Spleen (tissue), 11 donors: Measurements from ENCODE around the gene SEMA7A. TPM values are rescaled to one million over a fixed set of nuclear protein-coding genes. Genes with fewer than 3 reads are reported as not detected.

ENCODE experiments used
- DNase-seq: peaks from one replicate; pipeline ENCODE4 v3.0.0-alpha.2; 2020
- H3K27ac ChIP-seq, 8 donors: fragments of 200-600 bp; sonication (generic) in 7 of 8; 1 replicate in 4 of 8; 2 replicates in 4 of 8; pipeline versions ENCODE4 v1.5.0 to v1.8.0; 2016 to 2021; ENCODE audit warnings: inconsistent platforms in 4 of 8, mild to moderate bottlenecking in 4 of 8, moderate library complexity in 1 of 8
- H3K27me3 ChIP-seq, 7 donors: fragments of 200-600 bp; sonication (generic) in 6 of 7; replicated peaks in 1 of 7; 1 replicate in 4 of 7; 2 replicates in 3 of 7; pipeline versions ENCODE4 v1.5.0 to v1.8.0; 2016 to 2021; ENCODE audit warnings: inconsistent platforms in 3 of 7, mild to moderate bottlenecking in 1 of 7
- H3K36me3 ChIP-seq, 6 donors: fragments of 200-600 bp; sonication (generic) in 5 of 6; 1 replicate in 4 of 6; 2 replicates in 2 of 6; pipeline versions ENCODE4 v1.5.0 to v1.8.0; 2016 to 2021; ENCODE audit warnings: inconsistent platforms in 2 of 6
- H3K4me1 ChIP-seq, 6 donors: fragments of 200-600 bp; sonication (generic) in 5 of 6; 1 replicate in 3 of 6; 2 replicates in 3 of 6; pipeline versions ENCODE4 v1.5.0 to v1.8.0; 2016 to 2021; ENCODE audit warnings: inconsistent platforms in 3 of 6
- H3K4me3 ChIP-seq, 8 donors: fragments of 200-600 bp; sonication (generic) in 7 of 8; 1 replicate in 4 of 8; 2 replicates in 4 of 8; pipeline versions ENCODE4 v1.5.0 to v1.8.0; 2016 to 2021; ENCODE audit warnings: inconsistent platforms in 4 of 8, mild to moderate bottlenecking in 4 of 8, moderate library complexity in 2 of 8
- H3K9me3 ChIP-seq, 8 donors: fragments of 200-600 bp; sonication (generic) in 7 of 8; 1 replicate in 4 of 8; 2 replicates in 4 of 8; pipeline versions ENCODE4 v1.5.0 to v1.8.0; 2016 to 2021; ENCODE audit warnings: inconsistent platforms in 4 of 8
- POLR2A ChIP-seq, 3 donors: fragments of 450-650 bp; IDR thresholded peaks; one replicate each; pipeline ENCODE4 v1.5.1; 2017; ENCODE audit warnings: antibody characterized with exemption in 3 of 3, mild to moderate bottlenecking in 1 of 3
- POLR2AphosphoS5 ChIP-seq, 3 donors: sonication (generic); formaldehyde crosslinking; IDR thresholded peaks; one replicate each; pipeline ENCODE4 v1.5.1; 2017; ENCODE audit warnings: antibody characterized with exemption in 3 of 3
- WGBS, 5 donors: extraction: QIAGEN DNeasy Blood & Tissue Kit in 3 of 5; methylation state at CpG; one replicate each; pipeline versions ENCODE4 v1.1.5 to v1.1.7; 2013 to 2018; 5-methylcytosine and 5-hydroxymethylcytosine counted together
- intact Hi-C: fragments of 100-400 bp; cut with DNase I; formaldehyde crosslinking; loops from one replicate; pipeline ENCODE4 v1.15.0; 2023; ENCODE audit warnings: low total_unique reads
- polyA plus RNA-seq, 3 donors: library from polyadenylated mRNA; stranded (reverse); fragments of 200-250 nt; gene quantifications; one replicate each; pipeline ENCODE4 v1.2.1, GENCODE V29; 2013
- total RNA-seq, 7 donors: library from RNA; depleted of rRNA in 3 of 7; stranded (reverse); fragments of >200 nt in 3 of 7; fragmentation: NEBNext Ultra II Directional in 4 of 7; extraction: Animal tissue kit (Norgen Biotek cat#: 25700) in 4 of 7; gene quantifications; one replicate each; pipeline versions ENCODE4 v1.1.0 to v1.2.1, GENCODE V29; 2016 to 2021
- TF ChIP-seq, protein P1 (sequence below), 11 experiments: fragments of 200-600 bp in 7 of 11; fragments of 450-650 bp in 4 of 11; sonication (generic) in 4 of 11; IDR thresholded peaks in 8 of 11; conservative IDR thresholded peaks in 3 of 11; 1 replicate in 7 of 11; 2 replicates in 4 of 11; pipeline versions ENCODE4 v1.4.0 to v1.8.0; 2016 to 2021; ENCODE audit warnings: antibody characterized with exemption in 11 of 11, inconsistent platforms in 4 of 11, mild to moderate bottlenecking in 1 of 11
- donor health status: healthy with polysubstance abuse.
- donor health status: DM: no; HTN: no; CAD: no; lungs with moderate emphysema.
- donor health status: DM: no; HTN: no; CAD: no.
- donor health status: Bipolar disorder and iron deficiency.
- donor health status: healthy.
- donor health status: DM: no; HTN: no; CAD: no.
- donor health status: DM: yes; HTN: yes; CAD: no.

Gene SEMA7A
- total and polyA plus RNA-seq, 10 donors, result 41.6 to 154 (median 127) TPM

DNA sequence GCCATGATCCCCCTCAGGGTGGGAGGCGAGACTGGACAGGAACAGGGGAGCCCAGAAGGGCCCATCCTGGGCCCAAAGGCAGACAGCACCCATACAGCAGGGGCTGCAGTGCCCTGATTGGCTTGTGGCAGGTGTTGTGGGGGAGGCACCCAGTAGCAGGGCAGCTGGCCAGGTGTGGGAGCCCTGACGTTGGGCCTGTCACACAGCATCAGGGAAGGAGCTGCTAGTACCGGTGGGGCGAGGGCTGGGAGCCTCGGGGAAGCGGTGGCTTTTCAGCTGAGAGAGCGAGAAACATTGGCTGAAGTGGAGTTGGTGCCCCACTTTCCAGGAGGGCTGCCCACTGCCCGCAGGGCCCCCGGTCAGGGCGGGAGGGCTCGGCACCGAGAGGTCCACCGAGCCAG, 46.6 kb downstream of the SEMA7A start:
- TF ChIP-seq, protein P1, sequence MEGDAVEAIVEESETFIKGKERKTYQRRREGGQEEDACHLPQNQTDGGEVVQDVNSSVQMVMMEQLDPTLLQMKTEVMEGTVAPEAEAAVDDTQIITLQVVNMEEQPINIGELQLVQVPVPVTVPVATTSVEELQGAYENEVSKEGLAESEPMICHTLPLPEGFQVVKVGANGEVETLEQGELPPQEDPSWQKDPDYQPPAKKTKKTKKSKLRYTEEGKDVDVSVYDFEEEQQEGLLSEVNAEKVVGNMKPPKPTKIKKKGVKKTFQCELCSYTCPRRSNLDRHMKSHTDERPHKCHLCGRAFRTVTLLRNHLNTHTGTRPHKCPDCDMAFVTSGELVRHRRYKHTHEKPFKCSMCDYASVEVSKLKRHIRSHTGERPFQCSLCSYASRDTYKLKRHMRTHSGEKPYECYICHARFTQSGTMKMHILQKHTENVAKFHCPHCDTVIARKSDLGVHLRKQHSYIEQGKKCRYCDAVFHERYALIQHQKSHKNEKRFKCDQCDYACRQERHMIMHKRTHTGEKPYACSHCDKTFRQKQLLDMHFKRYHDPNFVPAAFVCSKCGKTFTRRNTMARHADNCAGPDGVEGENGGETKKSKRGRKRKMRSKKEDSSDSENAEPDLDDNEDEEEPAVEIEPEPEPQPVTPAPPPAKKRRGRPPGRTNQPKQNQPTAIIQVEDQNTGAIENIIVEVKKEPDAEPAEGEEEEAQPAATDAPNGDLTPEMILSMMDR (IDR thresholded peaks at IDR 0.05 in 8 of 11, conservative IDR thresholded peaks at IDR 0.05 in 3 of 11), result no peak
- peak in 1 of 3 donors; percentile 39 for TF ChIP-seq POLR2AphosphoS5 (IDR thresholded peaks at IDR 0.05)
- Histone ChIP-seq H3K27me3 (no peaks in the 10 kb centered on the region), H3K27ac (peak overlapping the region in 7 of 8 donors; percentile 29 to 92 (median 86)), H3K9me3 (no peaks in the 10 kb centered on the region), H3K36me3 (no peaks in the 10 kb centered on the region), H3K4me1 (peaks cover 54 to 100% (median 84%) of the 10 kb centered on the region in 6 donors), H3K4me3 (no peak overlapping the region)
- WGBS, 5 donors, result 80 to 84% (median 82%) methylated on average over 10 to 13 of the region's 13 CpGs
- intact Hi-C loops, result no loop called here
- peak; percentile 83 for DNase-seq

- H3K4me1 ChIP-seq, result peaks cover 56 to 100% (median 80%) of the 10 kb centered on the region in 6 donors
- TF ChIP-seq POLR2A (IDR thresholded peaks at IDR 0.05), result no peak
- TF ChIP-seq, protein P1 (IDR thresholded peaks at IDR 0.05 in 8 of 11, conservative IDR thresholded peaks at IDR 0.05 in 3 of 11), result no peak
- no peak for TF ChIP-seq POLR2AphosphoS5 (IDR thresholded peaks at IDR 0.05)
- no peaks in the 10 kb centered on the region for H3K27me3 ChIP-seq
- H3K9me3 ChIP-seq, result no peaks in the 10 kb centered on the region
- H3K36me3 ChIP-seq, result no peaks in the 10 kb centered on the region
- H3K4me3 ChIP-seq, result no peak overlapping the region
- peak overlapping the region in 7 of 8 donors; percentile 78 to 92 (median 86) for H3K27ac ChIP-seq
- 71 to 90% (median 78%) methylated on average over 14 to 15 of the region's 15 CpGs for WGBS, 5 donors
- peak; percentile 80 for DNase-seq
- intact Hi-C loops, result no loop called here
Measured at GRCh38 chr15:74386496-74387140, 47.1 kb downstream of the SEMA7A start.

- Histone ChIP-seq H3K4me1 (peaks cover 50 to 92% (median 71%) of the 10 kb centered on the region in 6 donors), H3K27me3 (no peaks in the 10 kb centered on the region), H3K4me3 (no peak overlapping the region), H3K9me3 (no peaks in the 10 kb centered on the region), H3K36me3 (no peaks in the 10 kb centered on the region), H3K27ac (peak overlapping the region; percentile 77 to 92 (median 85))
- DNase-seq, result peak; percentile 84
- 74 to 80% (median 77%) methylated on average over 6 of the region's 6 CpGs for WGBS, 5 donors
- TF ChIP-seq POLR2A (IDR thresholded peaks at IDR 0.05) (no peak), POLR2AphosphoS5 (IDR thresholded peaks at IDR 0.05) (peak in 1 of 3 donors; percentile 71)
- TF ChIP-seq, protein P1 (IDR thresholded peaks at IDR 0.05 in 8 of 11, conservative IDR thresholded peaks at IDR 0.05 in 3 of 11), result no peak
- intact Hi-C loops, result no loop called here
Measured at GRCh38 chr15:74385733-74386132, 48.0 kb downstream of the SEMA7A start.

DNA sequence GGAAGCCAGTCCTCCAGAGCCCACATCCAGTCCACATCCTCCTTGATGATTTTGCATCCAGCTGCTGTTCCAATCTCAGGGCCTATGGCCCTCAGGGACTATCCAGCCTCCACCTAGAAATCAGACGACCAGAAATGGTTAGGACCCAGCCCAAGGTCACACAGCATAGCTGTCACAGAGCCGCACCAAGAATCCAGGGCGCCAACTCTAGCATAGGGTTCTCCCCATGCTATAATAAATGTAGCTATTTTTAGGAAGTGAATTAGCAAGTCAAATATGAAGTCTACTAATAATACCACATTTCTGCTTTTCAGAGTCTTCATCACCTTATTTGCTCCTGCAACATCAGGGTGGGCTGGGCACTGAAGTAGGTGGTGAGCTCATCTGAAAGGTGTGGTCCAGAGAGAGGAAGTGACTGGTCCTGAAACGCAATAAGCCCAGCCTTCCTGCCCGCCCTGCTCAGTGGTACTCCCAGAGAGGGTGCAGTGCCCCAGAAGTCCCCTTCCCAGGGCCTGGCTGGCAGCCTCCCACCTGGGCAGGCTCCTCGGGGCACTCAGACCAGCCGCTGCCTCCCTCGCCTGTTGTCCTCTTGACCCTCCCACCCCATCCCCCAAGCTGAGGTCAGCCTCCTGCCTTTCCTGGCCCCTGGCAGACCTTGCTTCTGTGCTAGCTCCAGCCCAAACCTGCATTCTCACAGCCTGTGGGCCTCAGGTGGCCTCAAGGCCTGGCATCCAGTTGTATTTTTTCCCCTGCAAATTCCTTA, 48.7 kb downstream of the SEMA7A start:
- TF ChIP-seq, protein P1 (IDR thresholded peaks at IDR 0.05 in 8 of 11, conservative IDR thresholded peaks at IDR 0.05 in 3 of 11), result no peak
- peak; percentile 82 to 86 (median 84) for TF ChIP-seq POLR2AphosphoS5 (IDR thresholded peaks at IDR 0.05)
- H3K4me1 ChIP-seq, result peaks cover 50 to 85% (median 67%) of the 10 kb centered on the region in 6 donors
- H3K4me3 ChIP-seq, result no peak overlapping the region
- no peaks in the 10 kb centered on the region for H3K36me3 ChIP-seq
- WGBS, 5 donors, result 17 to 33% (median 19%) methylated on average over 8 of the region's 8 CpGs
- no peaks in the 10 kb centered on the region for H3K9me3 ChIP-seq
- peak; percentile 94 for DNase-seq
- H3K27me3 ChIP-seq, result no peaks in the 10 kb centered on the region
- intact Hi-C loops, result no loop called here
- peak overlapping the region; percentile 77 to 92 (median 85) for H3K27ac ChIP-seq
